Neural cell (in vitro differentiated cells): ENCODE measurements around the gene TSKU.

Source experiments
- EP300 ChIP-seq: fragments of 450-650 bp; conservative IDR thresholded peaks from 2 replicates; pipeline ENCODE4 v1.6.1; 2014; ENCODE audit warnings: antibody characterized with exemption, mild to moderate bottlenecking, moderate library complexity; ENCODE audit not compliant: poor library complexity, severe bottlenecking
- EZH2 ChIP-seq: fragments of 200-600, 300-800 bp; shearing (Covaris generic), sonication (generic); IDR thresholded peaks from 2 replicates; pipeline ENCODE4 v1.6.1; 2014; ENCODE audit warnings: antibody characterized with exemption, low read length, borderline replicate concordance, mild to moderate bottlenecking; ENCODE audit not compliant: insufficient read depth, poor library complexity, severe bottlenecking
- MXI1 ChIP-seq: fragments of 450-650 bp; conservative IDR thresholded peaks from 2 replicates; pipeline ENCODE4 v1.6.1; 2014; ENCODE audit warnings: antibody characterized with exemption, mild to moderate bottlenecking; ENCODE audit not compliant: poor library complexity, severe bottlenecking
- POLR2AphosphoS5 ChIP-seq: IDR thresholded peaks from 2 replicates; pipeline ENCODE4 v1.6.1; 2012
- RAD21 ChIP-seq: fragments of 450-650 bp; conservative IDR thresholded peaks from 2 replicates; pipeline ENCODE4 v1.6.1; 2014; ENCODE audit warnings: antibody characterized with exemption, mild to moderate bottlenecking, moderate library complexity
- SMC3 ChIP-seq: fragments of 450-650 bp; conservative IDR thresholded peaks from 2 replicates; pipeline ENCODE4 v1.6.1; 2014; ENCODE audit warnings: antibody characterized with exemption, mild to moderate bottlenecking, moderate library complexity; ENCODE audit not compliant: poor library complexity
- TAF1 ChIP-seq: IDR thresholded peaks from 2 replicates; pipeline ENCODE4 v1.6.1; 2012; ENCODE audit warnings: low read depth
- TF ChIP-seq, protein P1 (sequence below): fragments of 450-650 bp; IDR thresholded peaks from 2 replicates; pipeline ENCODE4 v1.5.1; 2014; ENCODE audit warnings: antibody characterized with exemption, mild to moderate bottlenecking, moderate library complexity; ENCODE audit not compliant: poor library complexity, severe bottlenecking
- TF ChIP-seq, protein P2 (sequence below): IDR thresholded peaks from 2 replicates; pipeline ENCODE4 v1.6.1; 2012; ENCODE audit warnings: borderline replicate concordance

DNA sequence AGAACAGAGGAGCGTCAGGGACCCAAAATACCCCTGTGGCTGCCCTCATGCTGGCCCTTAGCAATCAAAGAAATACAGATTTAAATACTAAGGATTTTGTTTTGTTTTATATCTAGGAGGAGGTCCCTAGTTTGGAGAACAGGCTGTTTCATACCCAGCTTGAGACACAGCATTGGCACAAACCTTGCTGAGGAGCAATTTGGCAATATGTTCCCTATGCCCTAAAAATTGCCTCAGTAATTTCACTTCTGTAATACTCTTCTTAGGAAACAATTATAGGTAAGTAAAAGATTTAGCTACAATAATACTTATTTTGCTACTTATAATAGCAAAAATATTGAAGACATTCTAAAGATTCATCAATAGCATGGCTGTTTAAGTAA is 37.0 kb downstream of the TSKU start:
- TF ChIP-seq, protein P1, sequence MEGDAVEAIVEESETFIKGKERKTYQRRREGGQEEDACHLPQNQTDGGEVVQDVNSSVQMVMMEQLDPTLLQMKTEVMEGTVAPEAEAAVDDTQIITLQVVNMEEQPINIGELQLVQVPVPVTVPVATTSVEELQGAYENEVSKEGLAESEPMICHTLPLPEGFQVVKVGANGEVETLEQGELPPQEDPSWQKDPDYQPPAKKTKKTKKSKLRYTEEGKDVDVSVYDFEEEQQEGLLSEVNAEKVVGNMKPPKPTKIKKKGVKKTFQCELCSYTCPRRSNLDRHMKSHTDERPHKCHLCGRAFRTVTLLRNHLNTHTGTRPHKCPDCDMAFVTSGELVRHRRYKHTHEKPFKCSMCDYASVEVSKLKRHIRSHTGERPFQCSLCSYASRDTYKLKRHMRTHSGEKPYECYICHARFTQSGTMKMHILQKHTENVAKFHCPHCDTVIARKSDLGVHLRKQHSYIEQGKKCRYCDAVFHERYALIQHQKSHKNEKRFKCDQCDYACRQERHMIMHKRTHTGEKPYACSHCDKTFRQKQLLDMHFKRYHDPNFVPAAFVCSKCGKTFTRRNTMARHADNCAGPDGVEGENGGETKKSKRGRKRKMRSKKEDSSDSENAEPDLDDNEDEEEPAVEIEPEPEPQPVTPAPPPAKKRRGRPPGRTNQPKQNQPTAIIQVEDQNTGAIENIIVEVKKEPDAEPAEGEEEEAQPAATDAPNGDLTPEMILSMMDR, result no peak
- TF ChIP-seq POLR2AphosphoS5 (no peak), EZH2 (no peak), EP300 (no peak), TAF1 (no peak), RAD21 (no peak), SMC3 (no peak), MXI1 (no peak)
- TF ChIP-seq, protein P2, sequence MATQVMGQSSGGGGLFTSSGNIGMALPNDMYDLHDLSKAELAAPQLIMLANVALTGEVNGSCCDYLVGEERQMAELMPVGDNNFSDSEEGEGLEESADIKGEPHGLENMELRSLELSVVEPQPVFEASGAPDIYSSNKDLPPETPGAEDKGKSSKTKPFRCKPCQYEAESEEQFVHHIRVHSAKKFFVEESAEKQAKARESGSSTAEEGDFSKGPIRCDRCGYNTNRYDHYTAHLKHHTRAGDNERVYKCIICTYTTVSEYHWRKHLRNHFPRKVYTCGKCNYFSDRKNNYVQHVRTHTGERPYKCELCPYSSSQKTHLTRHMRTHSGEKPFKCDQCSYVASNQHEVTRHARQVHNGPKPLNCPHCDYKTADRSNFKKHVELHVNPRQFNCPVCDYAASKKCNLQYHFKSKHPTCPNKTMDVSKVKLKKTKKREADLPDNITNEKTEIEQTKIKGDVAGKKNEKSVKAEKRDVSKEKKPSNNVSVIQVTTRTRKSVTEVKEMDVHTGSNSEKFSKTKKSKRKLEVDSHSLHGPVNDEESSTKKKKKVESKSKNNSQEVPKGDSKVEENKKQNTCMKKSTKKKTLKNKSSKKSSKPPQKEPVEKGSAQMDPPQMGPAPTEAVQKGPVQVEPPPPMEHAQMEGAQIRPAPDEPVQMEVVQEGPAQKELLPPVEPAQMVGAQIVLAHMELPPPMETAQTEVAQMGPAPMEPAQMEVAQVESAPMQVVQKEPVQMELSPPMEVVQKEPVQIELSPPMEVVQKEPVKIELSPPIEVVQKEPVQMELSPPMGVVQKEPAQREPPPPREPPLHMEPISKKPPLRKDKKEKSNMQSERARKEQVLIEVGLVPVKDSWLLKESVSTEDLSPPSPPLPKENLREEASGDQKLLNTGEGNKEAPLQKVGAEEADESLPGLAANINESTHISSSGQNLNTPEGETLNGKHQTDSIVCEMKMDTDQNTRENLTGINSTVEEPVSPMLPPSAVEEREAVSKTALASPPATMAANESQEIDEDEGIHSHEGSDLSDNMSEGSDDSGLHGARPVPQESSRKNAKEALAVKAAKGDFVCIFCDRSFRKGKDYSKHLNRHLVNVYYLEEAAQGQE, result no peak
